KMS-11 (cell line): ENCODE measurements around the gene ARHGAP22.
"Not testable (repeated sequence)": the region's sequence is repeated elsewhere in the genome, so short reads cannot be mapped to it uniquely, and the experiment has no call there.

Experiments
- H2AFZ ChIP-seq: fragments of 200-600 bp; sonication (generic); 2 replicates; pipeline ENCODE4 v1.6.1; 2016; ENCODE audit warnings: antibody characterized with exemption, mixed run types, low read depth
- H3K27ac ChIP-seq: fragments of 200-600 bp; sonication (generic); 2 replicates; pipeline ENCODE4 v1.6.1; 2016; ENCODE audit warnings: mild to moderate bottlenecking, mixed run types
- H3K27me3 ChIP-seq: fragments of 200-600 bp; sonication (generic); 2 replicates; pipeline ENCODE4 v1.6.1; 2017; ENCODE audit warnings: mild to moderate bottlenecking, low read depth, mixed run types, moderate library complexity; ENCODE audit not compliant: insufficient read depth
- H3K36me3 ChIP-seq: fragments of 200-600 bp; sonication (generic); 2 replicates; pipeline ENCODE4 v1.6.1; 2017; ENCODE audit warnings: mild to moderate bottlenecking, mixed run types; ENCODE audit not compliant: insufficient read depth
- H3K4me1 ChIP-seq: fragments of 200-600 bp; sonication (generic); 2 replicates; pipeline ENCODE4 v1.6.1; 2016; ENCODE audit warnings: mild to moderate bottlenecking, low read depth, mixed run types; ENCODE audit not compliant: poor library complexity, severe bottlenecking
- H3K4me2 ChIP-seq: fragments of 200-600 bp; sonication (generic); 2 replicates; pipeline ENCODE4 v1.7.0; 2016; ENCODE audit warnings: mild to moderate bottlenecking, mixed run types
- H3K4me3 ChIP-seq: fragments of 200-600 bp; sonication (generic); IDR thresholded peaks from 2 replicates; pipeline ENCODE4 v1.6.1; 2017; ENCODE audit warnings: low read depth, low read length, mixed read lengths; ENCODE audit not compliant: insufficient read depth
- H3K79me2 ChIP-seq: fragments of 200-600 bp; sonication (generic); 2 replicates; pipeline ENCODE4 v1.6.1; 2016; ENCODE audit warnings: low read depth, mixed run types; ENCODE audit not compliant: insufficient read depth
- H3K9ac ChIP-seq: fragments of 200-600 bp; sonication (generic); 2 replicates; pipeline ENCODE4 v1.6.1; 2016; ENCODE audit warnings: mild to moderate bottlenecking, mixed run types
- H4K20me1 ChIP-seq: fragments of 200-600 bp; sonication (generic); 2 replicates; pipeline ENCODE4 v1.6.1; 2016; ENCODE audit warnings: mild to moderate bottlenecking, mixed run types; ENCODE audit not compliant: insufficient read depth
- TF ChIP-seq, protein P1 (sequence below): fragments of 200-600 bp; sonication (generic); conservative IDR thresholded peaks from 2 replicates; pipeline ENCODE4 v1.6.1; 2017; ENCODE audit warnings: low read depth, mild to moderate bottlenecking, antibody characterized with exemption, low read length, moderate library complexity, mixed read lengths

ARHGAP22 gene

DNA sequence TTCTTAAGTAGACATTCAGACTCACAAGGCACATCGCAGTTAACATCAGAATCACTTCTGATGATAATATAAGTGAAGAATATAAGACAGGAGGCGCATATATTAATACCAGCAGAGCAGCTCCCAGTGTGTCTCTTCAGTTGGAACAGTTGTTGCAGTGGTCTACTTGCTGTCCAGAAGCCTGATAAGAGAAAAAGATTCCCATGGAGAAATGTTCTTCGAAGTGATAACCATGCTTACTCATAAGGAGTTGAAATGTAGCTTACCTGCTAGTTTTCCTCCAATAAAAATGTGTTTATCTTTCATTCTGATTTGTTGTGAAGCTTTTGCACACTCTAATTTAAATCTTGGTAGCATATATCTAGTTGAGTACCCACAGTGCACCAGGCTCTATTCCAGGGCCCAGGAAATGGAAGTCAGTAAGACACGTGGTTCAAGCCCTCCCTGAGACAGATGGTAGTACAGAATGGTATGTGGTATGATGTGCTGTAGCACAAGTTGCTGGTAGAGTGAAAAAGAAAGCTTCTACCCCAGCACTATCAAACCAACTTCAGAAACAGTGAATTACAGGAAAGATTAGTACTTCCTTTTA, 174.4 kb downstream of the ARHGAP22 start:
- no peak overlapping the region for H3K4me3 ChIP-seq
- no peak overlapping the region for H3K27ac ChIP-seq
- no peaks in the 10 kb centered on the region for H3K79me2 ChIP-seq
- no peaks in the 10 kb centered on the region for H3K4me1 ChIP-seq
- H4K20me1 ChIP-seq: no peaks in the 10 kb centered on the region
- no peaks in the 10 kb centered on the region for H3K36me3 ChIP-seq
- no peak overlapping the region for H3K9ac ChIP-seq
- H3K27me3 ChIP-seq: no peaks in the 10 kb centered on the region
- H3K4me2 ChIP-seq: no peak overlapping the region
- no peak overlapping the region for H2AFZ ChIP-seq
- TF ChIP-seq, protein P1, sequence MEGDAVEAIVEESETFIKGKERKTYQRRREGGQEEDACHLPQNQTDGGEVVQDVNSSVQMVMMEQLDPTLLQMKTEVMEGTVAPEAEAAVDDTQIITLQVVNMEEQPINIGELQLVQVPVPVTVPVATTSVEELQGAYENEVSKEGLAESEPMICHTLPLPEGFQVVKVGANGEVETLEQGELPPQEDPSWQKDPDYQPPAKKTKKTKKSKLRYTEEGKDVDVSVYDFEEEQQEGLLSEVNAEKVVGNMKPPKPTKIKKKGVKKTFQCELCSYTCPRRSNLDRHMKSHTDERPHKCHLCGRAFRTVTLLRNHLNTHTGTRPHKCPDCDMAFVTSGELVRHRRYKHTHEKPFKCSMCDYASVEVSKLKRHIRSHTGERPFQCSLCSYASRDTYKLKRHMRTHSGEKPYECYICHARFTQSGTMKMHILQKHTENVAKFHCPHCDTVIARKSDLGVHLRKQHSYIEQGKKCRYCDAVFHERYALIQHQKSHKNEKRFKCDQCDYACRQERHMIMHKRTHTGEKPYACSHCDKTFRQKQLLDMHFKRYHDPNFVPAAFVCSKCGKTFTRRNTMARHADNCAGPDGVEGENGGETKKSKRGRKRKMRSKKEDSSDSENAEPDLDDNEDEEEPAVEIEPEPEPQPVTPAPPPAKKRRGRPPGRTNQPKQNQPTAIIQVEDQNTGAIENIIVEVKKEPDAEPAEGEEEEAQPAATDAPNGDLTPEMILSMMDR: no peak

- Histone ChIP-seq H3K9ac (no peak overlapping the region), H4K20me1 (no peaks in the 10 kb centered on the region), H3K79me2 (no peaks in the 10 kb centered on the region), H3K36me3 (no peaks in the 10 kb centered on the region), H3K4me3 (no peak overlapping the region), H3K27me3 (no peaks in the 10 kb centered on the region), H3K27ac (no peak overlapping the region), H3K4me1 (no peaks in the 10 kb centered on the region), H3K4me2 (no peak overlapping the region), H2AFZ (no peak overlapping the region)
- TF ChIP-seq, protein P1: no peak
Observed at GRCh38 chr10:48429309-48429708, 175.6 kb downstream of the ARHGAP22 start.

DNA sequence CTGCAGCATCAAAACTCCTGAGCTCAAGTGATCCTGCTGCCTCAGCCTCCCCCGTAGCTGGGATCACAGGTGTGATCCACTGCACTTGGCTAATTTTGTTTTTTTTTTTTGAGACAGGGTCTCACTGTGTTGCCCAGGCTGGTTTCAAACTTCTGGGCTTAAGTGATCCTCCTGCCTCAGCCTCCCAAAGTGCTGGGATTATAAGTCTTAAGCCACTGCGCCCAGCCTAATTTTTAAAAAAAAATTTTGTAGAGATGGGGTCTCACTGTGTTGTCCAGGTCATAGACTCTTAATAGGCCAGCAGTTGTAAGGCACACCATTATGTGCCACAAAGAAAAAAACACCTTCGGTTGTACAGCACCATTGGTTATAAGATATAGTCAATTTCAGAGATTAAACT, 176.0 kb downstream of the ARHGAP22 start:
- TF ChIP-seq, protein P1: no peak
- Histone ChIP-seq H2AFZ (no peak overlapping the region), H4K20me1 (no peaks in the 10 kb centered on the region), H3K79me2 (no peaks in the 10 kb centered on the region), H3K27ac (no peak overlapping the region), H3K4me2 (no peak overlapping the region), H3K4me1 (no peaks in the 10 kb centered on the region), H3K27me3 (no peaks in the 10 kb centered on the region), H3K9ac (no peak overlapping the region), H3K4me3 (no peak overlapping the region), H3K36me3 (no peaks in the 10 kb centered on the region)

- TF ChIP-seq, protein P1: no peak
- Histone ChIP-seq H3K79me2 (no peaks in the 10 kb centered on the region), H2AFZ (no peak overlapping the region), H3K9ac (no peak overlapping the region), H3K4me3 (no peak overlapping the region), H3K27me3 (no peaks in the 10 kb centered on the region), H3K36me3 (no peaks in the 10 kb centered on the region), H4K20me1 (no peaks in the 10 kb centered on the region), H3K4me1 (no peaks in the 10 kb centered on the region), H3K4me2 (no peak overlapping the region), H3K27ac (no peak overlapping the region)
Observed at GRCh38 chr10:48423884-48424283, 181.0 kb downstream of the ARHGAP22 start.

DNA sequence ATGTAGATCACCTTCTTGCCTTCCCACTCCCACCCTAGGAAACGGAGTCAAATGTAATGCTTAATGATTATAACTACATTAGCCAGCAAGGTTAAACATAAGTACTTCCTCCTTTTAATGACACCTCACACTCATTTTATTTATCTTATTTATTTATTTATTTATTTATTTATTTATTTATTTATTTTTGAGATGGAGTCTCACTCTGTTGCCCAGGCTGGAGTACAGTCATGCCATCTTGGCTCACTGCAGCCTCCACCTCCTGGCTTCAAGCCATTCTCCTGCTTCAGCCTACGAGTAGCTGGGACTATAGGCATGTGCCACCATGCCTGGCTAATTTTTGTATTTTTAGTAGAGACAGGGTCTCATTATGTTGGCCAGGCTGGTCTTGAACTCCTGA, 183.0 kb downstream of the ARHGAP22 start:
- not testable (repeated sequence) for H3K4me2 ChIP-seq, H3K9ac ChIP-seq, H2AFZ ChIP-seq, H3K4me1 ChIP-seq, H3K27me3 ChIP-seq, H3K36me3 ChIP-seq, H4K20me1 ChIP-seq, H3K4me3 ChIP-seq, H3K79me2 ChIP-seq, H3K27ac ChIP-seq
